Activated naive CD8-positive, alpha-beta T cell treated with anti-CD3 and anti-CD28 coated beads, Interleukin-2, amount 50 U/mL, for 24 hours (primary cell): Measurements from ENCODE around the gene THOP1.

Experiments
- ATAC-seq: fragments of 150-1000 bp; cut with Tn5 transposase; one replicate; pipeline ENCODE4 v1.10.0; 2021
- DNase-seq: peaks from one replicate; pipeline ENCODE4 v3.0.0; 2021
- H3K27ac Mint-ChIP-seq: one replicate; pipeline ENCODE4 v1.8.0; 2021; ENCODE audit warnings: mild to moderate bottlenecking, mixed read lengths
- H3K27me3 Mint-ChIP-seq: one replicate; pipeline ENCODE4 v1.8.0; 2021; ENCODE audit warnings: mixed read lengths
- H3K36me3 Mint-ChIP-seq: one replicate; pipeline ENCODE4 v1.8.0; 2021; ENCODE audit warnings: low read depth, mixed read lengths
- H3K4me1 Mint-ChIP-seq: one replicate; pipeline ENCODE4 v1.8.0; 2021; ENCODE audit warnings: mixed read lengths
- H3K4me3 Mint-ChIP-seq: one replicate; pipeline ENCODE4 v1.8.0; 2021; ENCODE audit warnings: mild to moderate bottlenecking, moderate library complexity, mixed read lengths
- H3K9me3 Mint-ChIP-seq: one replicate; pipeline ENCODE4 v1.8.0; 2021; ENCODE audit warnings: mixed read lengths

The THOP1 gene

DNA sequence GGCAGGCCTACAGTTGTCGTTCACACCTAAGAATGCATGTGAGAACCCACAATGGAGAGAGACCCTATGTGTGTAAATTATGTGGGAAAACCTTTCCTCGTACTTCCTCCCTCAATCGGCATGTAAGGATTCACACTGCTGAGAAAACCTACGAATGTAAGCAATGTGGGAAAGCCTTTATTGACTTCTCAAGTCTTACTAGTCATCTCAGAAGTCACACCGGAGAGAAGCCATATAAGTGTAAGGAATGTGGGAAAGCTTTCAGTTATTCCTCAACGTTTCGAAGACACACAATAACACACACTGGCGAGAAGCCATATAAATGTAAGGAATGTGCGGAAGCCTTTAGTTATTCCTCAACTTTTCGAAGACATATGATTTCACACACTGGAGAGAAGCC is 67.3 kb downstream of the THOP1 start:
- peaks cover 51% of the 10 kb centered on the region for H3K9me3 Mint-ChIP-seq
- DNase-seq = no peak
- H3K36me3 Mint-ChIP-seq = peaks cover 68% of the 10 kb centered on the region
- H3K27ac Mint-ChIP-seq = no peak overlapping the region
- no peaks in the 10 kb centered on the region for H3K27me3 Mint-ChIP-seq
- H3K4me1 Mint-ChIP-seq = peaks cover 27% of the 10 kb centered on the region
- H3K4me3 Mint-ChIP-seq = no peak overlapping the region
- ATAC-seq = no peak

DNA sequence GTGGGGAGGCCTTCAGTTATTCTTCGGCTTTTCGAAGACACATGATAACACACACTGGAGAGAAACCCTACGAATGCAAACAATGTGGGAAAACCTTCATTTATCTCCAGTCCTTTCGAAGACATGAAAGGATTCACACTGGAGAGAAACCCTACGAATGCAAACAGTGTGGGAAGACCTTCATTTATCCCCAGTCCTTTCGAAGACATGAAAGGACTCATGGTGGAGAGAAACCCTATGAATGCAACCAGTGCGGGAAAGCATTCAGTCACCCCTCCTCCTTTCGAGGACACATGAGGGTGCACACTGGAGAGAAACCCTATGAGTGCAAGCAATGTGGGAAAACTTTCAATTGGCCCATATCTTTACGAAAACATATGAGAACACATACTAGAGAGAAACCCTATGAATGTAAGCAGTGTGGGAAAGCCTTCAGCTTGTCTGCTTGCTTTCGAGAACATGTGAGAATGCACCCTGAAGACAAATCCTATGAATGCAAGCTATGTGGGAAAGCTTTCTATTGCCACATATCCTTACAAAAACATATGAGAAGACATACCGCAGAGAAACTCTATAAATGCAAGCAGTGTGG is 67.8 kb downstream of the THOP1 start:
- Mint-ChIP-seq H3K9me3 (peaks cover 51% of the 10 kb centered on the region), H3K36me3 (peaks cover 68% of the 10 kb centered on the region), H3K27ac (no peak overlapping the region), H3K27me3 (no peaks in the 10 kb centered on the region), H3K4me3 (no peak overlapping the region), H3K4me1 (peaks cover 27% of the 10 kb centered on the region)
- ATAC-seq (no peak), DNase-seq (no peak)

DNA sequence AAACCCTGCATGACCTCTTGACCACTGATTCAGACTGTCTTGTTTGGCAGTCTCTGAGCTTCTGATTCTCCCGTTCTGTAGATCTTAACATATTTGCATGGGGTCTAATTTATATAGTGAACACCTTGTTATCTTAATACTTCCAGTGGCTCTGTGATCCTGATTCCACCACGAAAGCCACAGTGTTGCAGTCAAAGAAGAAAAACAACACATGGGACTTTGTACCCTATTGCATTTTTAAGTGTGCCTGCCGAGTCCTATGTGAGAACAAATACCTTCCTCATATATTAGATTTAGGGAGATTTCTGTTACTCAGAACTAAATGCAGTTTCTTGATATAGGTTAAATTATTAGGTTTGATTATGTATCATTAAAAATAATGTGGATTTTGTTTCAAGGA is 69.5 kb downstream of the THOP1 start:
- Mint-ChIP-seq H3K27me3 (no peaks in the 10 kb centered on the region), H3K36me3 (peaks cover 63% of the 10 kb centered on the region), H3K4me1 (peaks cover 25% of the 10 kb centered on the region), H3K9me3 (peaks cover 53% of the 10 kb centered on the region), H3K27ac (no peak overlapping the region), H3K4me3 (no peak overlapping the region)
- ATAC-seq = no peak
- DNase-seq = no peak

DNA sequence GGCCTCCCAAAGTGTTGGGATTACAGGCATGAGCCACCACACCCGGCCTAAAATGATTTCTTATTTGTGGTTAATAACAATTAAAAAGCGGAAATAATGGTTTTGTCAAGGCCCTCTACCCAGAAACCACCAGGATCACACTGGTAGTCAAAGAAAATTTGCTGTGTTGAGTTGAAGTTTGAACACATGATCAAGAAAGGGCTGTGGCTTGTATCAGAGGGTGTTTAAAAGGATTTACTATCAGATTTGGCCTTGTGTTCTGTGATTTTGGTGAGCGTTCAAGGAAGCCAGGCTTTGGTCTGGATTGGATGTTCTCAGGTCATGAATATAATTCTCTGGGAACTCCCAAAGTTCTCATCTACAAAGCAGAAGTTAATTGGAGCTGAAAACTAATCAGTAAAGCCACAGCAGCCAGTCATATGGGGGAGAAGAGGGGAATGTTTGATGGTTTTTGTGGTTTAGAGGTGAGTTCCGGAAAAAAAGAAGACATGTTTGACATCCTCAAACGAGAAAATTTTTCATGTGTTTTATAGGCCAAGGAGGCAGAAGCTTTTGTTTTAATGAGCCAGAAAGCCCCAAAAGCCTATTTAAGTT is 71.3 kb downstream of the THOP1 start:
- DNase-seq = no peak
- H3K27ac Mint-ChIP-seq = peak overlapping the region; percentile 1
- no peak for ATAC-seq
- H3K4me3 Mint-ChIP-seq = no peak overlapping the region
- peaks cover 16% of the 10 kb centered on the region for H3K4me1 Mint-ChIP-seq
- H3K36me3 Mint-ChIP-seq = peaks cover 47% of the 10 kb centered on the region
- peaks cover 39% of the 10 kb centered on the region for H3K9me3 Mint-ChIP-seq
- no peaks in the 10 kb centered on the region for H3K27me3 Mint-ChIP-seq

DNA sequence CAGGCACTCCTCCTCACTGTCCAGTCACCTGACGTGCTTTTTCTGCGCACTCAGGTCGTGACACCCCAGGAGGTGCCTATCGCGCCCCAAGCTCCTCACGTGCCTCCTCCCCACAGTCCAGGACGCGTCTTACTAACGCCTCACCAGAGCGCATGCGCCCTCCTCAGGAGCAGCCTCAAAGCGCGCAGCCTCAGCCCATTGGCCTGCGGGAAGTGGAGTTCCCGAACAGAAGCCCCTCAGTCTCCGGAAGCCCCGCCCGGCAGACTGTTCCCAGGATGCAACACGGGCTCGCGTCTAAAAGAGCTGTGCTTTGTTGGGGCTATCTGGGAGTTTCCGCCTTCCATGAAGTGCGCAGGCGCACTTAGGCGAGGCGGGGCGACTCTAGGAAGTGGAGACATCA is 73.6 kb downstream of the THOP1 start:
- no peak overlapping the region for H3K27ac Mint-ChIP-seq
- peaks cover 16% of the 10 kb centered on the region for H3K4me1 Mint-ChIP-seq
- peaks cover 20% of the 10 kb centered on the region for H3K9me3 Mint-ChIP-seq
- H3K4me3 Mint-ChIP-seq = no peak overlapping the region
- DNase-seq (no peak), ATAC-seq (no peak)
- H3K36me3 Mint-ChIP-seq = peaks cover 24% of the 10 kb centered on the region
- H3K27me3 Mint-ChIP-seq = no peaks in the 10 kb centered on the region

DNA sequence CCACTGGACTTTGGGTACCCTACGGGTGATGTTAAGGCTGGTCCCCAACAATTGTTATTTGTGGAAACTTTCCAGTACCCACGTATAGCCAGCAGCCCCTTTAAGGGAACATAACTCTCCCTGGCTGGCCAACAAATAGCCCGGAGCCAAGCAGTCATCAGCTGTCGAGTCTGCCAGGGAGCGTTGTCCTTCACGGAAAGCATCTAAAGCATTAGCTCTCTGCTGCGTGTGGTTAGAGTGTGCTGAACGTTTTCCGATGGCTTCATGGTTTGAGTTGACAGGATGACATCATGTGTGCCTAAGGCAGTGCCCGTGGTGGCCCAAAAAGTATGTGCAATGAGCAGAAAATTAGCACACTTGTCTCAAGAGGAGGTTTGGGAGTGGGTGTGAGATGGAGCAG is 78.5 kb downstream of the THOP1 start:
- no peak for ATAC-seq
- Mint-ChIP-seq H3K9me3 (no peaks in the 10 kb centered on the region), H3K27ac (no peak overlapping the region), H3K4me1 (no peaks in the 10 kb centered on the region), H3K4me3 (no peak overlapping the region), H3K36me3 (no peaks in the 10 kb centered on the region), H3K27me3 (peaks cover 4% of the 10 kb centered on the region)
- no peak for DNase-seq
